Brain microvascular endothelial cell (primary cell): ENCODE measurements around the gene MESP2.

Source experiments
- DNase-seq: peaks from one replicate; pipeline ENCODE4 v3.0.0-alpha.2; 2020
- H3K27ac ChIP-seq: fragments of 250-450 bp; sonication (Bioruptor Pico); 2 replicates; pipeline ENCODE4 v1.5.1; 2020; ENCODE audit warnings: mild to moderate bottlenecking, moderate library complexity
- H3K27me3 ChIP-seq: fragments of 250-450 bp; sonication (Bioruptor Pico); replicated peaks from 2 replicates; pipeline ENCODE4 v1.5.1; 2020; ENCODE audit warnings: mild to moderate bottlenecking
- H3K36me3 ChIP-seq: fragments of 250-450 bp; sonication (Bioruptor Pico); replicated peaks from 2 replicates; pipeline ENCODE4 v1.5.1; 2020; ENCODE audit warnings: mild to moderate bottlenecking
- H3K4me3 ChIP-seq: 2 replicates; pipeline ENCODE4 v1.5.1; 2011; ENCODE audit warnings: low read depth, mild to moderate bottlenecking, control low read depth, low read length, moderate library complexity
- CTCF ChIP-seq: IDR thresholded peaks from 2 replicates; pipeline ENCODE4 v1.5.1; 2011; ENCODE audit warnings: low read depth, mild to moderate bottlenecking, moderate library complexity, low read length, control low read depth, inconsistent platforms; ENCODE audit errors: missing control alignments
- in situ Hi-C: cut with HindIII; loops from 2 replicates; pipeline ENCODE4 v1.10.0; 2017; ENCODE audit warnings: low sequenced_read_pairs, low pct_ligation_motif_present

MESP2 gene

GRCh38 chr15:89770041-89770440 is 6.1 kb upstream of the MESP2 start:
- DNase-seq = no peak
- no peak for TF ChIP-seq CTCF
- Histone ChIP-seq H3K27me3 (no peaks in the 10 kb centered on the region), H3K4me3 (no peak overlapping the region), H3K36me3 (no peaks in the 10 kb centered on the region), H3K27ac (no peak overlapping the region)
- in situ Hi-C loops = no loop called here

- in situ Hi-C loops = no loop called here
- TF ChIP-seq CTCF = peak; percentile 42
- no peak for DNase-seq
- no peak overlapping the region for H3K4me3 ChIP-seq
- H3K27ac ChIP-seq = no peak overlapping the region
- H3K36me3 ChIP-seq = no peaks in the 10 kb centered on the region
- no peaks in the 10 kb centered on the region for H3K27me3 ChIP-seq
Measured at GRCh38 chr15:89772932-89773583, 3.1 kb upstream of the MESP2 start.

DNA sequence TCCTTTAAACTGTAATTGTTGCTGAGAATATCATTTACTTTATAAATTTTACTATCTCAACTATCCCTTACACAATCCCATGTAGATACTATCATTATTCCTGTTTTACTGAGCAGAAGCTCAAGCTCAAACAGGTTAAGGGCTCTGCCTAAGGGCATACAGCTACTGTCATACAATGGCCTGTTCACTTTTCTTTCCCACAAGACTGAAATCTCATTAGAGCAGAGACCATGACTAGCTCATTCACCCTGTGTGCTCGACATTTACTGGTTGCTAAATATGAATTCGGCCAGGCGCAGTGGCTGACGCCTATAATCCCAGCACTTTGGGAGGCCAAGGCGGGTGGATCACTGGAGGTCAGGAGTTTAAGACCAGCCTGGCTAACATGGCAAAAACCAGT is 1.6 kb upstream of the MESP2 start:
- no peak overlapping the region for H3K4me3 ChIP-seq
- no peaks in the 10 kb centered on the region for H3K36me3 ChIP-seq
- H3K27ac ChIP-seq = no peak overlapping the region
- H3K27me3 ChIP-seq = no peaks in the 10 kb centered on the region
- no peak for TF ChIP-seq CTCF
- DNase-seq = no peak
- in situ Hi-C loops = no loop called here

GRCh38 chr15:89775815-89776214 is 317 bp upstream of the MESP2 start:
- Histone ChIP-seq H3K27me3 (no peaks in the 10 kb centered on the region), H3K4me3 (peak overlapping the region; percentile 40), H3K36me3 (no peaks in the 10 kb centered on the region), H3K27ac (no peak overlapping the region)
- in situ Hi-C loops = no loop called here
- no peak for TF ChIP-seq CTCF
- no peak for DNase-seq

GRCh38 chr15:89777073-89777751 is 1.1 kb downstream of the MESP2 start:
- in situ Hi-C loops = no loop called here
- H3K4me3 ChIP-seq = no peak overlapping the region
- no peaks in the 10 kb centered on the region for H3K27me3 ChIP-seq
- TF ChIP-seq CTCF = no peak
- no peak for DNase-seq
- no peaks in the 10 kb centered on the region for H3K36me3 ChIP-seq
- no peak overlapping the region for H3K27ac ChIP-seq

DNA sequence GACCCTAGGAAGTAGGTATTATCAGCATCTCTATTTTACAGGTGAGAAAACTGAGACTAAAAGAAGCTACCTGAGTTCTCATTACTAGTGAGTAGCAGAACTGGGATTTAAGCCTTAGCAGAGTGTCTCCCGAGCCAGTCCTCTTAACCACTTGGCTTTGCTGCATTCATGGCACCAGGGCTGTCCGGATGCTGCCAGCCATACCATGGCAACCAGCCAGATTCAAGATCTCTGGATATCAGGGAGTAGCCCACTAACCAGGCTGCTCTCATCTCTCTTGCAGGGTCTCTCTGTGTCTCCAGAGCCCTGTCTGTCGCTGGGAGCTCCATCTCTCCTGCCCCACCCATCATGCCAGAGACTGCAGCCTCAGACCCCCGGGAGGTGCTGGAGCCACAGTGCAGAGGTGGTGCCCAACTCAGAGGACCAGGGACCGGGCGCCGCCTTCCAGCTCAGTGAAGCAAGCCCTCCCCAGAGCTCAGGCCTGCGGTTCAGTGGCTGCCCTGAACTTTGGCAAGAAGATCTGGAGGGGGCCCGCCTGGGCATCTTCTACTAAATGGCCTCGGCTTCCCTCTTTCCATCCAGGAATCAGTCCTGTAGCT is 1.7 kb downstream of the MESP2 start:
- DNase-seq = no peak
- TF ChIP-seq CTCF = no peak
- in situ Hi-C loops = no loop called here
- no peak overlapping the region for H3K4me3 ChIP-seq
- no peaks in the 10 kb centered on the region for H3K36me3 ChIP-seq
- no peak overlapping the region for H3K27ac ChIP-seq
- H3K27me3 ChIP-seq = no peaks in the 10 kb centered on the region
